WTC11 (cell line): Measurements from ENCODE around the gene CAMSAP1. TPM values are rescaled to one million over a fixed set of nuclear protein-coding genes. Genes with fewer than 3 reads are reported as not detected.
A peak's percentile ranks its signal among the peaks of the same experiment; 100 is the strongest.

Experiments
- ATAC-seq: fragments of 200-7000 bp; cut with Tn5 transposase; 2 replicates; pipeline ENCODE4 v1.10.0; 2021; ENCODE audit warnings: mild to moderate bottlenecking, moderate library complexity
- CTCF ChIA-PET: fragments of 300-600 bp; sonication (Branson Sonifier 250); formaldehyde crosslinking; loops from one replicate; lab custom pipeline; 2021; ENCODE audit warnings: antibody characterized with exemption; lab: Charles Lee
- POLR2A ChIA-PET: fragments of 350-600 bp; sonication (Branson Sonifier 250); formaldehyde crosslinking; loops from one replicate; lab custom pipeline; 2021; ENCODE audit warnings: antibody characterized with exemption; lab: Charles Lee
- DNase-seq: peaks from one replicate; pipeline ENCODE4 v3.0.0; 2021; ENCODE audit warnings: low spot score
- H3K27ac Mint-ChIP-seq: 2 replicates; pipeline ENCODE4 v1.8.0; 2021; ENCODE audit warnings: mixed read lengths
- H3K27me3 Mint-ChIP-seq: 2 replicates; pipeline ENCODE4 v1.8.0; 2021; ENCODE audit warnings: low read depth, mild to moderate bottlenecking, moderate library complexity, mixed read lengths
- H3K36me3 Mint-ChIP-seq: 2 replicates; pipeline ENCODE4 v1.8.0; 2021; ENCODE audit warnings: mixed read lengths
- H3K4me1 Mint-ChIP-seq: 2 replicates; pipeline ENCODE4 v1.8.0; 2022; ENCODE audit warnings: mixed read lengths
- H3K4me3 Mint-ChIP-seq: 2 replicates; pipeline ENCODE4 v1.8.0; 2021; ENCODE audit warnings: mild to moderate bottlenecking, moderate library complexity, mixed read lengths
- H3K9me3 Mint-ChIP-seq: 2 replicates; pipeline ENCODE4 v1.8.0; 2021; ENCODE audit warnings: mixed read lengths
- CBFB ChIP-seq: sonication (generic); formaldehyde crosslinking; IDR thresholded peaks from 2 replicates; pipeline ENCODE4 v1.8.1; 2022; ENCODE audit warnings: mild to moderate bottlenecking, low read depth, missing genetic modification reagents
- CREB1 ChIP-seq: sonication (generic); formaldehyde crosslinking; IDR thresholded peaks from 2 replicates; pipeline ENCODE4 v1.8.0; 2023; ENCODE audit warnings: mild to moderate bottlenecking, missing genetic modification reagents
- FOXK1 ChIP-seq: sonication (generic); formaldehyde crosslinking; IDR thresholded peaks from 2 replicates; pipeline ENCODE4 v1.8.0; 2022; ENCODE audit warnings: mild to moderate bottlenecking, moderate library complexity, missing genetic modification reagents
- FOXP1 ChIP-seq: sonication (generic); formaldehyde crosslinking; IDR thresholded peaks from 2 replicates; pipeline ENCODE4 v1.8.0; 2022; ENCODE audit warnings: missing genetic modification reagents, mild to moderate bottlenecking, moderate library complexity, borderline replicate concordance
- GRHL2 ChIP-seq: fragments of 250-450 bp; sonication (Bioruptor Pico); IDR thresholded peaks from 2 replicates; pipeline ENCODE4 v1.8.0; 2022; ENCODE audit warnings: mild to moderate bottlenecking, moderate library complexity; ENCODE audit not compliant: insufficient replicate concordance, severe bottlenecking
- KAT7 ChIP-seq: sonication (generic); formaldehyde crosslinking; IDR thresholded peaks from 2 replicates; pipeline ENCODE4 v1.8.1; 2023; ENCODE audit warnings: missing genetic modification reagents, mild to moderate bottlenecking, borderline replicate concordance
- NFE2L1 ChIP-seq: sonication (generic); formaldehyde crosslinking; IDR thresholded peaks from 2 replicates; pipeline ENCODE4 v1.8.1; 2023; ENCODE audit warnings: missing genetic modification reagents
- NR3C1 ChIP-seq: sonication (generic); formaldehyde crosslinking; conservative IDR thresholded peaks from 2 replicates; pipeline ENCODE4 v1.8.1; 2023; ENCODE audit warnings: low read depth, mild to moderate bottlenecking, missing genetic modification reagents
- SP1 ChIP-seq: sonication (generic); formaldehyde crosslinking; conservative IDR thresholded peaks from 2 replicates; pipeline ENCODE4 v1.8.1; 2022; ENCODE audit warnings: missing genetic modification reagents
- ZBTB43 ChIP-seq: sonication (generic); formaldehyde crosslinking; IDR thresholded peaks from 2 replicates; pipeline ENCODE4 v1.8.1; 2023; ENCODE audit warnings: mild to moderate bottlenecking, missing genetic modification reagents
- ZNF219 ChIP-seq: sonication (generic); formaldehyde crosslinking; IDR thresholded peaks from 2 replicates; pipeline ENCODE4 v1.8.0; 2023; ENCODE audit warnings: missing genetic modification reagents, mild to moderate bottlenecking, borderline replicate concordance
- ZNF317 ChIP-seq: sonication (generic); formaldehyde crosslinking; IDR thresholded peaks from 2 replicates; pipeline ENCODE4 v1.8.1; 2023; ENCODE audit warnings: low read depth, mild to moderate bottlenecking, moderate library complexity, missing genetic modification reagents, borderline replicate concordance
- ZNF416 ChIP-seq: fragments of 250-450 bp; sonication (Bioruptor Pico); IDR thresholded peaks from 2 replicates; pipeline ENCODE4 v1.9.0; 2021; ENCODE audit warnings: mild to moderate bottlenecking, inconsistent platforms
- ZNF425 ChIP-seq: fragments of 250-450 bp; sonication (Bioruptor Pico); conservative IDR thresholded peaks from 2 replicates; pipeline ENCODE4 v1.9.0; 2021; ENCODE audit warnings: mild to moderate bottlenecking
- ZNF512 ChIP-seq: sonication (generic); formaldehyde crosslinking; IDR thresholded peaks from 2 replicates; pipeline ENCODE4 v1.8.1; 2022; ENCODE audit warnings: missing genetic modification reagents, borderline replicate concordance
- ZNF532 ChIP-seq: fragments of 250-450 bp; sonication (Bioruptor Pico); IDR thresholded peaks from 2 replicates; pipeline ENCODE4 v1.9.0; 2021; ENCODE audit warnings: mild to moderate bottlenecking, borderline replicate concordance
- ZSCAN18 ChIP-seq: fragments of 250-450 bp; sonication (Bioruptor Pico); IDR thresholded peaks from 2 replicates; pipeline ENCODE4 v2.1.2; 2022; ENCODE audit warnings: mild to moderate bottlenecking, moderate library complexity
- total RNA-seq: library from RNA; stranded (reverse); gene quantifications from 3 replicates; pipeline ENCODE4 v1.2.3, GENCODE V29; 2021

CAMSAP1 gene
- total RNA-seq, 1 experiment from 2014 or later, result 40.5 TPM

- TF ChIP-seq ZNF512 (no peak), ZNF416 (no peak), CBFB (CRISPR knock-in tag) (no peak), ZNF425 (no peak), FOXP1 (CRISPR knock-in tag) (no peak), FOXK1 (CRISPR knock-in tag) (no peak), ZSCAN18 (CRISPR knock-in tag) (no peak), KAT7 (no peak), ZNF219 (CRISPR knock-in tag) (no peak), ZBTB43 (CRISPR knock-in tag) (no peak), CREB1 (CRISPR knock-in tag) (no peak), ZNF317 (CRISPR knock-in tag) (no peak), NR3C1 (no peak), NFE2L1 (CRISPR knock-in tag) (no peak), ZNF532 (CRISPR knock-in tag) (no peak), GRHL2 (CRISPR knock-in tag) (no peak), SP1 (CRISPR knock-in tag) (no peak)
- TF ChIP-seq, all 79 proteins: peak for 0
- ChIA-PET CTCF (no interaction called here), POLR2A (no interaction called here)
- H3K36me3 Mint-ChIP-seq, result no peaks in the 10 kb centered on the region
- no peak overlapping the region for H3K4me3 Mint-ChIP-seq
- DNase-seq (no peak), ATAC-seq (no peak)
- H3K27ac Mint-ChIP-seq, result peak overlapping the region; percentile 43; the same call in 1 of the 2 replicates
- H3K27me3 Mint-ChIP-seq, result no peaks in the 10 kb centered on the region
- H3K9me3 Mint-ChIP-seq, result no peaks in the 10 kb centered on the region
- no peaks in the 10 kb centered on the region for H3K4me1 Mint-ChIP-seq
These were observed 146.9 kb downstream of the CAMSAP1 start for GRCh38 chr9:135760465-135760864.
